GM12892 (cell line): ENCODE measurements around the gene OTUD5. TPM values are rescaled to one million over a fixed set of nuclear protein-coding genes. Genes with fewer than 3 reads are reported as not detected.

Source experiments
- DNase-seq: peaks from one replicate; pipeline ENCODE4 v3.0.0; 2011; ENCODE audit not compliant: insufficient read length
- FAIRE-seq: peaks from 2 replicates; lab custom pipeline; 2011; peaks lifted over from hg19 to GRCh38; lab: Jason Lieb, UNC
- POLR2A ChIP-seq: IDR thresholded peaks from 2 replicates; pipeline ENCODE4 v1.6.1; 2011; ENCODE audit warnings: low read depth, low read length, control low read depth
- POLR2AphosphoS5 ChIP-seq: IDR thresholded peaks from 2 replicates; pipeline ENCODE4 v1.6.1; 2011; ENCODE audit warnings: low read depth, low read length, control low read depth
- TAF1 ChIP-seq: IDR thresholded peaks from 2 replicates; pipeline ENCODE4 v1.6.1; 2011; ENCODE audit warnings: low read depth, mild to moderate bottlenecking, control low read depth, low read length, borderline replicate concordance
- polyA plus RNA-seq: library from polyadenylated mRNA; unstranded; fragments of >200 nt; gene quantifications from one replicate; pipeline ENCODE4 v1.2.1, GENCODE V29; 2012; ENCODE audit warnings: missing spikeins, inconsistent platforms; ENCODE audit not compliant: missing spikeins

Gene OTUD5
- 34.2 TPM for polyA plus RNA-seq

- no peak for TF ChIP-seq POLR2AphosphoS5
- TF ChIP-seq POLR2A, result no peak
- 0 out of 2 replicates have a peak, but pooled peaks have one; percentile 17 for TF ChIP-seq TAF1
- peak; percentile 75 for DNase-seq
- FAIRE-seq, result peak; percentile 44
Measured at GRCh38 chrX:48957477-48957826, at the start of gene OTUD5. OTUD5 (minus strand) TSS chrX:48957607; CDS start chrX:48957570, 37 bp downstream.

GRCh38 chrX:49003696-49004095 lies 46.3 kb upstream of the OTUD5 start:
- no peak for TF ChIP-seq TAF1
- no peak for TF ChIP-seq POLR2A
- no peak for TF ChIP-seq POLR2AphosphoS5
- FAIRE-seq, result no peak
- DNase-seq, result no peak

GRCh38 chrX:49002091-49002935 lies 44.9 kb upstream of the OTUD5 start, which contains the start of gene GRIPAP1:
GRIPAP1 (minus strand) TSS chrX:49002264; CDS start chrX:49002229, 35 bp downstream.
- DNase-seq (peak; percentile 58), FAIRE-seq (peak; percentile 90)
- TF ChIP-seq POLR2A (peak; percentile 85; the same call in 1 of the 2 replicates), POLR2AphosphoS5 (peak; percentile 78), TAF1 (peak; percentile 98)

- TF ChIP-seq POLR2AphosphoS5, result no peak
- TF ChIP-seq TAF1, result no peak
- TF ChIP-seq POLR2A, result no peak
- no peak for DNase-seq
- peak; percentile 70 for FAIRE-seq
Measured at GRCh38 chrX:49001521-49002090, 44.2 kb upstream of the OTUD5 start.

GRCh38 chrX:49000636-49001035 lies 43.2 kb upstream of the OTUD5 start:
- no peak for FAIRE-seq
- TF ChIP-seq POLR2AphosphoS5 (no peak), TAF1 (no peak), POLR2A (no peak)

GRCh38 chrX:48999030-48999429 lies 41.6 kb upstream of the OTUD5 start:
- TF ChIP-seq TAF1 (no peak), POLR2AphosphoS5 (no peak), POLR2A (no peak)
- DNase-seq (no peak), FAIRE-seq (no peak)

More at GRCh38 chrX:49000636-49001035, 43.2 kb upstream of the OTUD5 start:
- DNase-seq, result no peak

GRCh38 chrX:48998391-48998790 lies 41.0 kb upstream of the OTUD5 start:
- FAIRE-seq (no peak), DNase-seq (no peak)
- no peak for TF ChIP-seq POLR2AphosphoS5
- TF ChIP-seq TAF1, result no peak
- TF ChIP-seq POLR2A, result no peak

- DNase-seq (no peak), FAIRE-seq (no peak)
- TF ChIP-seq TAF1 (no peak), POLR2AphosphoS5 (no peak), POLR2A (no peak)
Measured at GRCh38 chrX:48997865-48998264, 40.5 kb upstream of the OTUD5 start.

- DNase-seq (no peak), FAIRE-seq (no peak)
- TF ChIP-seq TAF1 (no peak), POLR2A (no peak), POLR2AphosphoS5 (no peak)
Measured at GRCh38 chrX:48997455-48997854, 40.0 kb upstream of the OTUD5 start.

GRCh38 chrX:48996969-48997368 lies 39.6 kb upstream of the OTUD5 start:
- FAIRE-seq, result no peak
- no peak for DNase-seq
- no peak for TF ChIP-seq TAF1
- TF ChIP-seq POLR2AphosphoS5, result no peak
- TF ChIP-seq POLR2A, result no peak

GRCh38 chrX:48992341-48992740 lies 34.9 kb upstream of the OTUD5 start:
- TF ChIP-seq POLR2A, result no peak
- no peak for TF ChIP-seq POLR2AphosphoS5
- no peak for TF ChIP-seq TAF1
- FAIRE-seq (no peak), DNase-seq (no peak)
